ENCODE results near the gene RPN2. TPM values are rescaled to one million over a fixed set of nuclear protein-coding genes. Genes with fewer than 3 reads are reported as not detected.
A peak's percentile ranks its signal among the peaks of the same experiment; 100 is the strongest.

The RPN2 gene
- total and polyA plus RNA-seq, 2 of the 13 experiments (the other 11 are each of a cell fraction or from before 2014, with no cell fraction given), result 587 to 1,818 TPM

DNA sequence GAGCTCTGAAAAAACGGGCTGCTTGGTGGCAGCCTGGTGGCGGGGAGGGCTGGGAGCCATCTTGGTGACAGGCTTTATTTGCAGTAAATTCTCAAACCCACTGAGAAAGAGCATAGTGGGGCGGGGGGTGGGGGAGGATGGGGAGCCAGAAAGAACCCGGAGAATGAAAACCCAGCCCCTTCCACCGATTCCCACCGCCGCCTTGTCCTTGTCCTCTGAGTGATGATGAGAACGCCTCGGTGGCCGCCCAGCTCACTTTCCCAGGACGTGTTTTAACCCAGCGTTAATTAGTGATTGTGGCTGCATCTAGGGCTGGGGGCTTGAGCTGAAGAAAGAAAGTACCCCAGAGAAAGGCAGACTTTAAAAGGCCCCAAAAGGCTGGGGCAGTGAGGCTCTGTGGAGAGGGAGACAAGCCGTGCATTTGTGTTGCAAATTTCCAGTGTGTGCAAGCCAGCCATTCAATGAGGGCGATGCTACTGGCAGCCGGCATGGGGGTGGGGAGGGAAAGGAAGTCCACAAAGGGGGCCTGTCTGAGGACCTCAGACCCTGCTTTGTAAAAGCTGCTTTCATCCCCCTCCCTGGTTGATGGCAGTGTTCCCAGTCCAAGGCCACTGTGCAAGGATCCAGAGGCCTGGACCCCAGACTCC lies 88.7 kb downstream of the RPN2 start:
- Histone ChIP-seq H3K4me3 (replicated peaks in 1 of 3; ENCODE audit: insufficient read depth in 1 of 3, low read depth in 2 of 3, low read length in 3 of 3) (peak overlapping the region in 1 of 3 experiments; percentile 8; a peak in 1 of 6 replicates), H3K79me2 (ENCODE audit: insufficient read depth, low read length) (no peaks in the 10 kb centered on the region), H3K4me1 (ENCODE audit: insufficient read depth, low read length) (peaks cover 44% of the 10 kb centered on the region), H3K9ac (ENCODE audit: insufficient read depth, low read depth, low read length) (no peak overlapping the region), H3K27me3 (ENCODE audit: control insufficient read depth in 1 of 2, insufficient read depth in 2 of 2, low read length in 2 of 2) (peaks cover 5 to 21% of the 10 kb centered on the region in 2 experiments; a peak in 4 of 5 replicates), H3K4me2 (ENCODE audit: low read depth, low read length) (peak overlapping the region; percentile 55), H3K36me3 (replicated peaks in 1 of 2; ENCODE audit: control insufficient read depth in 1 of 2, insufficient read depth in 2 of 2, low read length in 2 of 2) (no peaks in the 10 kb centered on the region), H3K9me3 (ENCODE audit: low read length) (no peaks in the 10 kb centered on the region), H2AFZ (ENCODE audit: low read length) (no peak overlapping the region), H4K20me1 (ENCODE audit: insufficient read depth, low read length) (no peaks in the 10 kb centered on the region), H3K27ac (ENCODE audit: extremely low read length, insufficient read depth, low read length) (no peak overlapping the region)
- no peak for ATAC-seq
- ChIA-PET POLR2A (no interaction called here), CTCF (ENCODE audit: low intra/inter-chr PET ratio, low total read pairs) (interaction anchor here (0.6 to 4.8 kb wide), 3 partner anchors 70 to 267 kb away, joined by 3 to 58 read pairs (median 57); no protein-coding TSS in a partner anchor)
- FAIRE-seq, result no peak
- intact Hi-C loops (cut with micrococcal nuclease; ENCODE audit: unreplicated experiment) (loop anchor here (2.0 to 5.0 kb wide), 3 partner anchors 31 to 130 kb away; no protein-coding TSS in a partner anchor), in situ Hi-C loops (cut with HindIII; ENCODE audit: extremely low pct_ligation_motif_present, low pct_unique_long_range_greater_than_20kb) (no loop called here)
- no TSS peak for BruUV-seq (replicated peaks)
- no peak for DNase-seq (ENCODE audit: low spot score)
- TF ChIP-seq, protein P1, sequence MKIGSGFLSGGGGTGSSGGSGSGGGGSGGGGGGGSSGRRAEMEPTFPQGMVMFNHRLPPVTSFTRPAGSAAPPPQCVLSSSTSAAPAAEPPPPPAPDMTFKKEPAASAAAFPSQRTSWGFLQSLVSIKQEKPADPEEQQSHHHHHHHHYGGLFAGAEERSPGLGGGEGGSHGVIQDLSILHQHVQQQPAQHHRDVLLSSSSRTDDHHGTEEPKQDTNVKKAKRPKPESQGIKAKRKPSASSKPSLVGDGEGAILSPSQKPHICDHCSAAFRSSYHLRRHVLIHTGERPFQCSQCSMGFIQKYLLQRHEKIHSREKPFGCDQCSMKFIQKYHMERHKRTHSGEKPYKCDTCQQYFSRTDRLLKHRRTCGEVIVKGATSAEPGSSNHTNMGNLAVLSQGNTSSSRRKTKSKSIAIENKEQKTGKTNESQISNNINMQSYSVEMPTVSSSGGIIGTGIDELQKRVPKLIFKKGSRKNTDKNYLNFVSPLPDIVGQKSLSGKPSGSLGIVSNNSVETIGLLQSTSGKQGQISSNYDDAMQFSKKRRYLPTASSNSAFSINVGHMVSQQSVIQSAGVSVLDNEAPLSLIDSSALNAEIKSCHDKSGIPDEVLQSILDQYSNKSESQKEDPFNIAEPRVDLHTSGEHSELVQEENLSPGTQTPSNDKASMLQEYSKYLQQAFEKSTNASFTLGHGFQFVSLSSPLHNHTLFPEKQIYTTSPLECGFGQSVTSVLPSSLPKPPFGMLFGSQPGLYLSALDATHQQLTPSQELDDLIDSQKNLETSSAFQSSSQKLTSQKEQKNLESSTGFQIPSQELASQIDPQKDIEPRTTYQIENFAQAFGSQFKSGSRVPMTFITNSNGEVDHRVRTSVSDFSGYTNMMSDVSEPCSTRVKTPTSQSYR (CRISPR knock-in tag; IDR thresholded peaks at IDR 0.05; ENCODE audit: borderline replicate concordance), result 0 out of 2 replicates have a peak, but pooled peaks have one; percentile 15
- TF ChIP-seq ZNF292 (CRISPR knock-in tag; IDR thresholded peaks at IDR 0.05; ENCODE audit: borderline replicate concordance, low read depth) (0 out of 2 replicates have a peak, but pooled peaks have one; percentile 20), U2AF1 (optimal IDR thresholded peaks at IDR 0.05; ENCODE audit: low read depth, low read length) (peak; percentile 42), ZNF746 (CRISPR knock-in tag; IDR thresholded peaks at IDR 0.05) (no peak), TBX2 (CRISPR knock-in tag; IDR thresholded peaks at IDR 0.05; ENCODE audit: borderline replicate concordance) (0 out of 2 replicates have a peak, but pooled peaks have one; percentile 23), ZNF703 (CRISPR knock-in tag; IDR thresholded peaks at IDR 0.05; ENCODE audit: borderline replicate concordance) (no peak), ZNF788 (CRISPR knock-in tag; IDR thresholded peaks at IDR 0.05; ENCODE audit: borderline replicate concordance) (0 out of 2 replicates have a peak, but pooled peaks have one; percentile 13), GPN1 (CRISPR knock-in tag; IDR thresholded peaks at IDR 0.05; ENCODE audit: borderline replicate concordance) (0 out of 2 replicates have a peak, but pooled peaks have one; percentile 13), XRCC5 (optimal IDR thresholded peaks at IDR 0.05; ENCODE audit: low read length) (peak; percentile 17)
- TF ChIP-seq, protein P2, sequence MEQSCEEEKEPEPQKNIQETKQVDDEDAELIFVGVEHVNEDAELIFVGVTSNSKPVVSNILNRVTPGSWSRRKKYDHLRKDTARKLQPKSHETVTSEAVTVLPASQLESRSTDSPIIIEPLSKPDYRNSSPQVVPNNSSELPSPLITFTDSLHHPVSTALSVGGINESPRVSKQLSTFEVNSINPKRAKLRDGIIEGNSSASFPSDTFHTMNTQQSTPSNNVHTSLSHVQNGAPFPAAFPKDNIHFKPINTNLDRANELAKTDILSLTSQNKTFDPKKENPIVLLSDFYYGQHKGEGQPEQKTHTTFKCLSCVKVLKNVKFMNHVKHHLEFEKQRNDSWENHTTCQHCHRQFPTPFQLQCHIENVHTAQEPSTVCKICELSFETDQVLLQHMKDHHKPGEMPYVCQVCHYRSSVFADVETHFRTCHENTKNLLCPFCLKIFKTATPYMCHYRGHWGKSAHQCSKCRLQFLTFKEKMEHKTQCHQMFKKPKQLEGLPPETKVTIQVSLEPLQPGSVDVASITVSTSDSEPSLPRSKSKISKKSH (CRISPR knock-in tag; IDR thresholded peaks at IDR 0.05; ENCODE audit: borderline replicate concordance), result 0 out of 2 replicates have a peak, but pooled peaks have one; percentile 28
- TF ChIP-seq, protein P3, sequence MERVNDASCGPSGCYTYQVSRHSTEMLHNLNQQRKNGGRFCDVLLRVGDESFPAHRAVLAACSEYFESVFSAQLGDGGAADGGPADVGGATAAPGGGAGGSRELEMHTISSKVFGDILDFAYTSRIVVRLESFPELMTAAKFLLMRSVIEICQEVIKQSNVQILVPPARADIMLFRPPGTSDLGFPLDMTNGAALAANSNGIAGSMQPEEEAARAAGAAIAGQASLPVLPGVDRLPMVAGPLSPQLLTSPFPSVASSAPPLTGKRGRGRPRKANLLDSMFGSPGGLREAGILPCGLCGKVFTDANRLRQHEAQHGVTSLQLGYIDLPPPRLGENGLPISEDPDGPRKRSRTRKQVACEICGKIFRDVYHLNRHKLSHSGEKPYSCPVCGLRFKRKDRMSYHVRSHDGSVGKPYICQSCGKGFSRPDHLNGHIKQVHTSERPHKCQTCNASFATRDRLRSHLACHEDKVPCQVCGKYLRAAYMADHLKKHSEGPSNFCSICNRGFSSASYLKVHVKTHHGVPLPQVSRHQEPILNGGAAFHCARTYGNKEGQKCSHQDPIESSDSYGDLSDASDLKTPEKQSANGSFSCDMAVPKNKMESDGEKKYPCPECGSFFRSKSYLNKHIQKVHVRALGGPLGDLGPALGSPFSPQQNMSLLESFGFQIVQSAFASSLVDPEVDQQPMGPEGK (CRISPR knock-in tag; IDR thresholded peaks at IDR 0.05), result peak; percentile 60; the same call in 1 of the 2 replicates
- TF ChIP-seq, protein P4, sequence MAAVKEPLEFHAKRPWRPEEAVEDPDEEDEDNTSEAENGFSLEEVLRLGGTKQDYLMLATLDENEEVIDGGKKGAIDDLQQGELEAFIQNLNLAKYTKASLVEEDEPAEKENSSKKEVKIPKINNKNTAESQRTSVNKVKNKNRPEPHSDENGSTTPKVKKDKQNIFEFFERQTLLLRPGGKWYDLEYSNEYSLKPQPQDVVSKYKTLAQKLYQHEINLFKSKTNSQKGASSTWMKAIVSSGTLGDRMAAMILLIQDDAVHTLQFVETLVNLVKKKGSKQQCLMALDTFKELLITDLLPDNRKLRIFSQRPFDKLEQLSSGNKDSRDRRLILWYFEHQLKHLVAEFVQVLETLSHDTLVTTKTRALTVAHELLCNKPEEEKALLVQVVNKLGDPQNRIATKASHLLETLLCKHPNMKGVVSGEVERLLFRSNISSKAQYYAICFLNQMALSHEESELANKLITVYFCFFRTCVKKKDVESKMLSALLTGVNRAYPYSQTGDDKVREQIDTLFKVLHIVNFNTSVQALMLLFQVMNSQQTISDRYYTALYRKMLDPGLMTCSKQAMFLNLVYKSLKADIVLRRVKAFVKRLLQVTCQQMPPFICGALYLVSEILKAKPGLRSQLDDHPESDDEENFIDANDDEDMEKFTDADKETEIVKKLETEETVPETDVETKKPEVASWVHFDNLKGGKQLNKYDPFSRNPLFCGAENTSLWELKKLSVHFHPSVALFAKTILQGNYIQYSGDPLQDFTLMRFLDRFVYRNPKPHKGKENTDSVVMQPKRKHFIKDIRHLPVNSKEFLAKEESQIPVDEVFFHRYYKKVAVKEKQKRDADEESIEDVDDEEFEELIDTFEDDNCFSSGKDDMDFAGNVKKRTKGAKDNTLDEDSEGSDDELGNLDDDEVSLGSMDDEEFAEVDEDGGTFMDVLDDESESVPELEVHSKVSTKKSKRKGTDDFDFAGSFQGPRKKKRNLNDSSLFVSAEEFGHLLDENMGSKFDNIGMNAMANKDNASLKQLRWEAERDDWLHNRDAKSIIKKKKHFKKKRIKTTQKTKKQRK (IDR thresholded peaks at IDR 0.05; ENCODE audit: low read length), result no peak
- WGBS (ENCODE audit: low lambda C conversion rate), result 38% methylated on average over 15 of the region's 15 CpGs

Measured in HepG2 (cell line).